DMS53 treated with DMSO at 0.1 percent for 48 hours (cell line): Measurements from ENCODE around the gene ATXN1.
"Not testable (repeated sequence)": the region's sequence is repeated elsewhere in the genome, so short reads cannot be mapped to it uniquely, and the experiment has no call there.

Source experiments
- DNase-seq: peaks from one replicate; lab custom pipeline; 2025; ENCODE audit not compliant: unreplicated experiment; lab: John Stamatoyannopoulos, UW

The ATXN1 gene

DNA sequence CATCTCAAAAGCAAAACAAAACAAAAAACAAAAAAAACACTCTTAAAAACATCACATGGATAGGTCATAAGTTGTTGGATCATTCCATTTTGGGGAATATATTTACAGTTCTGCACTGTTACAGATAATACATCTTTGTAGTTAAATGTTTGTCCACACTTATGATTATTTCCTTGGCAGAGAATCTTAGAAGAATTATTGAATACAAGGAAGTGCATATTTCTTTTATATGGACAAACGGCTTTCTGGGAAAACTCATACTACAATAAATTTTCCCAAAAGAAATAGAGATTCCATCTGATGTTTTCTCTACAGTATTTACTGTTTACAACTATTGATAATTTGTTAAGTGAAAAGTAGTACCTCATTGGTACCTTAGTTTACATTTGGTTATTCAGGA, 489.1 kb downstream of the ATXN1 start:
- no peak for DNase-seq

DNA sequence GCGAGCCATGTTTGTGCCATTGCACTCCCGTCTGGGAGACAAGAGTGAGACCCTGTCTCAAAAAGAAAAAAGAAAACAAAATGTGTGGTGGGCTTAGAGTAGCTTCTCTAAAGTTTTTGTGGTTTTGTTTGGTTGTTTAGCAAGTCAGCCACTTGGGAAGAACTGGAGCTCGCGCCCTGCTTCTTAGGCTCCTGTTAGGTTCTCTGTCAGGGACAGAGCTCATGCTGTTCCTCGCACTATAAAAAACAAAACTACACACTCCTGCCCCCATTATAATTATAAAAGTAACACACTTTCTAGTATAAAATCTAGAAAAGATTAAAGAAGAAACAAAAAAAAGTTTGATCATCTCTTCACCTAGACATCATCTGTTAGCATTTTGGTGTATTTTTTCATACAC, 489.8 kb downstream of the ATXN1 start:
- DNase-seq = no peak

DNA sequence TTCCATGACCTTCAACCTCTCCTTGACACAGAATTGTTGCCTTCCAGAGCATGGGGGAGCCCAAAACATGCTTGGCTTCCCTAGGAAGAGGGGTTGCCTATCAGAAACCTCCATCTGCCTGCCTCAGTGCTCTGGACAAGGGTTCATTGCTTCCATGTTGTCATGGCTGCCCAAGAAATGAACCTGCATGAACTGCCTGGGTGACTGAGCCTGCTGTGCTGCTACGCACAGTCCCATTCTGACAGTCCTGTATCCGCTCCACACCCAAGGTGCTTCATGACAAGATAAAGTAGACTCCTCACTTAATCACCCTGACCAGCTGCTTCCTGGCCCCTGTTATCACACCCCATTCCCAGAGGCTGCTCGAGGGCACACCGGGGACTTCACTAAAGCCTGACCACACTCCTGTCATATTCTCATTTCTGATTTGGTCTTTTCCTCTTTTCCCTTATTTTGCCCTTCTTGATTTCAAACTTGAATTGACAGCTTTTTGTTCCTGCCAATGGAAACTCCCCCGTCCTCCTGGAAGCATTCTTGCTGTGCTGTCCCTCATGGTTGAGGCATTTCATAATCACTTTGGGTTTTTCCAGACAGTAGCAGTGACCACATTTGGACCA, 491.0 kb downstream of the ATXN1 start:
- DNase-seq = no peak

DNA sequence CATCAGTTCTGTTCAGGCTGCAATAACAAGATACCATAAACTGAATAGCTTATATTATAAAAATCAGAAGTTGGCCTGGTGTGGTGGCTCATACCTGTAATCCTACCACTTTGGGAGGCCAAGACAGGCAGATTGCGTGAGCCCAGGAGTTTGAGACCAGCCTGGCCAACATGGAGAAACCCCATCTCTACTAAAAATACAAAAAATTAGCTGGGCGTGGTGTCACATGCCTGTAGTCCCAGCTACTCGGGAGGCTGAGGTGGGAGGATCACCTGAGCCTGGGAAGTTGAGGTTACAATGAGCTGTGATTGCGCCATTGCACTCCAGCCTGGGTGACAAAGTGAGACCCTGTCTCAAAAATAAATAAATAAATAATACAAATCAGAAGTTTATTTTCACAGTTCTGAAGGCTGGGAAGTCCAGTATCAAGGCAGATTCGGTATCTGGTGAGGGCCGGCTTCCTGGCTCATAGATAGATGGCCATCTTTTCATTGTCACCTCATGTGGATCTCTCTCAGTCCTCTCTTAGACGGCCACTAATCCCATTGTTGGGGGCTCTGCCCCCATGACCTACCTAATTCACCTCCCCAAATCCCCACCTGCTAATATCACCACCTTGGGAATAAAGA, 491.7 kb downstream of the ATXN1 start:
- not testable (repeated sequence) for DNase-seq

DNA sequence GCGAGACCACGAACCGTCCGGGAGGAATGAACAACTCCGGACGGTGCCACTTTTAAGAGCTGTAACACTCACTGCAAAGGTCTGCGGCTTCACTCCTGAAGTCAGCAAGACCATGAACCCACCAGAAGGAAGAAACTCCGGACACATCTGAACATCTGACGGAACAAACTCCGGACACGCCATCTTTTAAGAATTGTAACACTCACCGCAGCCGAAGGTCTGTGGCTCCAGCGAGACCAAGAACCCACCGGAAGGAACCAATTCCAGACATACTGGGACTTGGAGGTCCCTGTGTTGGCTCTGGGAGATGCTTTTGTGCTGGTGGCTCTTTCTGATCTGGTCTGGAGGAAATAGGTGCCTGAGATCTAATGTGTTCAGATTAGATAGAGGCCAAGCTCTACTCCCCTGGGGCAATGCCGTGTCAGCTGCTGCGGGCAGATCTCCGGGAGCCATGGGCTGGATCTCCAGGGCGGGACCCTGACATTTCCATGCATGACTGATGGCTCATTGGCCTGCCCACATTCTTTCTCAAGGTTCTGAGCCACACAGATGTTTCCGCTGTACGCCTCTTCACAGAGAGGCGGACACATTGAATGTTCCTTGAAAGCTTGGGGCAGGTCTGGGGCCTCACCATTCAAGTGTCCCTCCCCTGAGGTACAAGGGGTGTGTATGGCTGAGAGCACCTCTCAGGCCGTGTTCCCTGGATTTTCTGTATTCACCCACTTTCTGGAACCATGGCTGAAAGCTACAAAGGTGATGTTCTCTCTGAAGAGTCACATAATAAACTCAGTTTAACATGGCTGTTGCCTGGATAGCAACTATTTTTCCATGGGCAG, 493.6 kb downstream of the ATXN1 start:
- no peak for DNase-seq

DNA sequence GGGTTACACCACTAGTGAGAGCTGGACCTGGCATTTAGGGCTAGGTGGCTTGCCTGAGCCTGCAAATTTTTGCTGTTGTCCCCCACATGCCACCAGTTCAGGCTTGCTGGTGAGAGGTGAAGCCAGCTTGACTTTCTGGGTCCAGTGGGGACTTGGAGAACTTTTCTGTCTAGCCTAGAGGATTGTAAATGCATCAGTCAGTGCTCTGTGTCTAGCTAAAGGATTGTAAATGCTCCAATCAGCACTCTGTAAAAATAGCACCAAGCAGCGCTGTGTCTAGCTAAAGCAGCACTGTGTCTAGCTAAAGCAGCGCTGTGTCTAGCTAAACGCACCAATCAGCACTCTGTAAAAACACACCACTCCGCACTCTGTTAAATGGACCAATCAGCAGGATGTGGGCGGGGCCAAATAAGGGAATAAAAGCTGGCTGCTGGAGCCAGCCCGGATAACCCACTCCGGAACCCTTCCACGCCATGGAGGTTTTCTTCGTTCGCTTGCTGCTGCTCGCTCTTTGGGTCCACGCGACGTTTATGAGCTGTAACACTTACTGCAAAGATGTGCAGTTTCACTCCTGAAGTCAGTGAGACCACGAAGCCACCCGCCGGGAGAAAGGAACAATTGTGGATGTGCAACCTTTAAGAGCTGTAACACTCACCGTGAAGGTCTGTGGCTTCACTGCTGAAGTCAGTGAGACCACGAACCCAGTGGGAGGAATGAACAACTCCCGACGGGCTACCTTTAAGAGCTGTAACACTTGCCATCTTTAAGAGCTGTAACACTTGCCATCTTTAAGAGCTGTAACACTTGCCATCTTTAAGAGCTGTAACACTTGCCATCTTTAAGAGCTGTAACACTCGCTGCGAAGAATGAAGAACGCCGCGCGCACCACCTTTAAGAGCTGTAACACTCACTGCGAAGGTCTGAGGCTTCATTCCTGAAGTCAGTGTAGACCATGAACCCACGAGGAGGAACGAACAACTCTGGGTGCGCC, 495.6 kb downstream of the ATXN1 start:
- no peak for DNase-seq

DNA sequence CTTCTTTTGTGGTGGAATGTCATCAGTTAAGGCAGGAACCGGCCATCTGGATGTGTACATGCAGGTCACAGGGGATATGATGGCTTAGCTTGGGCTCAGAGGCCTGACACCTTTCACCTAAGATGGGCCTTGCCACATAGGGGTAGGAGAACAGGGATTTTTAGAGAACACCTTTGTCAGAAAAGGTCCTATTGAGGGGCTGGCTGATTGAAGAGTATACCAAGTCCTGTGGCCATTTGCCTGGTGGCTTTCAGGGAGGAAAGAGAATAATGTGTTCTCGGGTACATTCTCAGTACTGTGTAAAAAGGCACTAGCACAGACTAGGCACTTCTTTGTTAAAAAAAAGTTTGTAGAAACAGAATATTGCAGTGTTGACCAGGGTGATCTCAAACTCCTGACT, 496.5 kb downstream of the ATXN1 start:
- no peak for DNase-seq

DNA sequence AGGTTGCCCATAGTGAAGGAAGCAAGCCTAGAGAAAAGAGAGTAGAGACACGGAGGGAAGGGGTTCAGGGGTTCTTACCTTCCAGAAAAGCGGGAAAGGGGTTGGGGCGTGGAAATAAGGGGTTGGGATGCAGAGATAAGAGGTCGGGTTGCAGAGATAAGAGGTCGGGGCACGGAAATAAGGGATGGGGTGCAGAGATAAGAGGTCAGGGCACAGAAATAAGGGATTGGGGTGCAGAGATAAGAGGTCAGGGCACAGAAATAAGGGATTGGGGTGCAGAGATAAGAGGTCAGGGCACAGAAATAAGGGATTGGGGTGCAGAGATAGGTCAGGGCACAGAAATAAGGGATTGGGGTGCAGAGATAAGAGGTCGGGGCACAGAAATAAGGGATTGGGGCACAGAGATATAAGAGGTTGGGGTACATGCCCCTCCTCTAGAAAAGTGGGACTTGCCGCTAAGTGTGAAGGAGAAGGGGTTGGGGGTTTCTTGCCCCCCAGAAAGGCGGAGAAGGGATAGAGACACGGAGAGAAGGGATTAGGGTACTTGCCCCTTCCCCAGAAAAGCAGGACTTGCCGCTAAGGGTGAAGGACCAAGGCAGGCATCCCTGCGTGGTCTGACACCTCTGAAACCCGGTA, 497.7 kb downstream of the ATXN1 start:
- not testable (repeated sequence) for DNase-seq

DNA sequence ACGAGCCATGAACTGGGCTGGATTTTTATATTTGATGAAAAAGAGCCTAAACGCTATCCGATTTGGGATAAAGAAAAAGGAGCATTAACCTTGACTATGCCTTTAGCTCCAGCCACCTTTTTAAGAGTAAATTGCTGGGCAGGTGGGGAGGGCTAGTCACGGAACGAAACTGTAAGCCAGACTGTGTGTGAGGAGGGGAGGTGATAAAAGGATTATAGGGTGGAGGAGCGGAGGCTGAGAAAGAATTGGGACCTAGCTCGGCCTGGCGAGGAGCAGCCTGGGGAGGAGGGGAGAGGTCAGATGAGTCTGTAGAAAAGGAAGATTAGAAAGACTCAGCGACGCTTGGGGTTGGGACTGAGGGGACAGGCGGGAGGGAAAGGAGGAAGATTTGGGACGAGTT, 498.5 kb downstream of the ATXN1 start:
- not testable (repeated sequence) for DNase-seq

DNA sequence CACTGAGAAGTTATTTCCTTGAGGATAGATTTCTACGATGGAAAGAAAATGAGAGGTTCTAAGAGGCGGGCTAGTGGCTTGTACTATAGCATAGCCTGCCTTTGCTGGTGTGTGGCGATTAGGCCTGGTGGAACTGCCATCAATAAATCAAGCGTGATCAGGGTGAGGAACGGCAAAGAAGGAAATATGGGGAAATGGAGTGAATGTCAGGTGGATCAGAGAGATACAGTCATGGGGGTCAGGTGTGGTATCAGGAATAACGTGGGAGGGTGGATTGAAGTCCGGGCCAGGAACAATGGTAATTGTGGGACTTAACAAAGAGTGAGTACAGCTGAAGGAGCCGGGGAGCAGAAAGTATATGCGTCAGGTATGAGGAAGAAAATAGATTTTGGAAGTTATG, 500.7 kb downstream of the ATXN1 start:
- not testable (repeated sequence) for DNase-seq

DNA sequence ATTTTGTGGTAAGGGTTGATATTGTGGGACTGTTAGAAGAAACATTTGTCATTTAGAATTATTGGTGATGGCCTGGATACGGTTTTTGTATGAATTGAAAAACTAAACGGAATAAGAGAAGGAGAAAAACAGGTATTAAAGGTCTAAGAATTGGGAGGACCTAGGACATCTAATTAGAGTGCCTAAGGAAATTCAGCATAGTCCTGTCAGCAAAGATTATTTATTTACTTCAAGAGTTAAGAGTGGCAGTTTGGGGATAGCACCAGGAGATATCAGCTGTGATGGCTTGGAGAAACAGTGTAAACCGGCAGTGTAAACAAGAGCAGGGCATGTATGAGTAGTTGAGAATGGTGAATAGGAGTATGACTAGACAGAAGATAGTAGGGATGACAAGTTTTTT, 501.7 kb downstream of the ATXN1 start:
- not testable (repeated sequence) for DNase-seq

DNA sequence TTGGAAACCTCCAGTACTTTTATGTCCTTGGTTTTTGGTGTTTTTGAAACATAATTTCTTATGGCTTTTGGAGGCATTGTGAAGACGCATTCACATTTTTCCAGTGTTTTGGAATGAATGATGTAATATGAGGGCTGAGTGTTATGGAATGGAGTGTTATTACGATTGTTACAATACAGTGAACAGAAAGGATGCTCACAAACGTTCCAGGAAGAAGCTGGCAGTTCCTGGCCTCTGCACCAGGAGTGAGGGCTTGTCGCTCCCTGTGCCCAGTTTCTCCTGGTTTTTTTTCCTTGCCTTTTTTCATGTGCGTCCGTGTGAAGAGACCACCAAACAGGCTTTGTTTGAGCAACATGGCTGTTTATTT, 502.6 kb downstream of the ATXN1 start:
- no peak for DNase-seq

DNA sequence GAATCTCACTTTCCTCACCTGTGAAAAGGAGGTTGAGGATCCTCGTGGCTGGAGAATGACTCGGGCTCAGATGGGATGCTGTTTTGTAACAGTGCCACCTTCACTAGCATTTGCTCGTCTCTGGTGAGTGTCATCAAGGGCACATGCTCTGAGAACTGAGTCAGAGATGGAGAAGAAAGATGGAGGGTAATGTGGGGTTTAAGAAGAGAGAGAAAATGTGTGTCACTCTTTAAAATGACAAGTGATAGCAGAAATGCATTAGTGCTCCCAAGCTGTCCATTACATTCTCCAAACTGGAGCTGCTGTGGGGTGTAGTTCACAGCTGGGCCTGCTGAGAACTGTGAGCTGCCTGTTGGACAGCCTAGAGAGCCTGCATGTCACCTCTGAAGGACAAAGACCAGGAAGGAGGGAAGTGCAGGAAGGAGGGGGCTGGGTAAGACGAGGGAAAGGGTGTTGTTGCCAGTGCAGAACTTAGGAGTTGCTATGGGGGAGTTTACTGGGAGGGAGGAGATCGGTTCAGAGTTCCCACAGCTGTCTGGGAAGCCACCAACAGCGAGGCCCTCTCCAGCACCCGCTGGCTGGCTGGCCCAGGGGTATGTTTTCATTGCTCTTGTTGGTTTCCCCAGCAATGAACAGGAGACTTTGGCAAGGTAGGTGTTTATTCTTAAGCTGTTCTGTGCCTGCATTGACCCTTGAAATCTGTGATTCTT, 503.1 kb downstream of the ATXN1 start:
- DNase-seq = peak; percentile 15

DNA sequence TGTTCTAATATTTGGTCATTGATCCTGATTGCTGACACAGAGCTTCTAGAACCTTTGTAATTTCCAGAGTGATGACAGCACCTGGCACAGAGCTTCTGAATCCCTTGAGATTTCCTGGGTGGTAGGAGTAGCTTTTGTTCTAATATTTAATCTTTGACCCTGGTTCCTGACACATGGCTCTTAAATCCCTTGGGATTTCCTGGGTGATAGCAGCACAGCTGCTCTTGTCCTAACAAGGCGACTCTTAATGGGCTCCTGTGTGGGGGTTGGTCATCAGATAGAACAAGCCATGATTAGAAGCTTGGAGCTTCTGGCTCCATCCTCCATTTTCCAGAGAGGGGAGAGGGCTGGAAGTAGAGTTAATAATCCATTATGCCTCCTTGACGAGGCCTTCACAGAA, 504.5 kb downstream of the ATXN1 start:
- DNase-seq = peak; percentile 81

DNA sequence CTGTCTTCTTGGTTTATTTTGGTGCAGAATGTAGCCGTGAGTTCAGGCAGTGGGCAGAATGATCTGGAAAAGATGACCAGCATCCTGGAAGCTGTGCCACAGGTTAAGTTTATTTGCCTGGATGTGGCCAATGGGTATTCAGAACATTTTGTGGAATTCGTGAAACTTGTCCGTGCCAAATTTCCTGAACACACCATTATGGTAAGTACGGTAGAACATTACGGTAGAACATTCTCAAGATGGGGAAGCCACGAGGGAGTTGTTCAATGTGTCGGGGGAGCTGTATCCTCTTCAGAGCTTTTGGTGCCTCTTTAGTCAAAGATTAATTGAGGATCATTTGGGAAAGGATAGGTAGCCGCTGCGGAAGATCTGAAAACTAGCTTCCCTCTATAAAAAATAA, 506.7 kb downstream of the ATXN1 start:
- DNase-seq = no peak

DNA sequence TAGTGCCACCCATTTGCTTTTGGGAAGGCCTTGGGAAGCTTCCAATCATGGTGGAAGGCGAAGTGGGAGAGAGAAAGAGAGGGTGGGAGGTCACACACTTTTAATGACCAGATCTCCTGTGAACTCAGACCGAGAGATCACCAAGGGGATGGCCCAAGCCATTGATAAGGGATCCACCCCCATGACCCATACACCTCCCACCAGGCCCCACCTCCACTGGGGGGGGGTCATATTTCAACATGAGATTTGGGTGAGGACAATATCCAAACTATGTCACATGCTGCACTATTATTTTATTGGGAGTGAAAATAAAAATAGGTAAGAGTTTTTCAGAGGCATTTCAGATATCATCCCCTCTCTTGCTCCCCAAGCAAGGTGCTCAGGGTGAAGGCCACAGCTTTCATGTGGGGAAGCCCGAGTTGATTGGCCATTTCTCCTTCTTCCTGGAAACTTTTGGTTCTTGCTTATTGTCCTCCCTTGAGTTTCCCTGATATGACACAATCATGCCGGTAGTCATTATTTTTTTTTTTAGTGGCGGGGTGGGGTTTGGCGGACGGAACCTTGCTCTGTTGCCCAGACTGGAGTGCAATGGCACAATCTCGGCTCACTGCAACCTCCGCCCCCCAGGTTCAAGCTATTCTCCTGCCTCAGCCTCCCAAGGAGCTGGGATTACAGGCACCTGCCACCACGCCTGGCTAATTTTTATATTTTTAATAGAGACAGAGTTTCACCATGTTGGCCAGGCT, 507.7 kb downstream of the ATXN1 start:
- no peak for DNase-seq

DNA sequence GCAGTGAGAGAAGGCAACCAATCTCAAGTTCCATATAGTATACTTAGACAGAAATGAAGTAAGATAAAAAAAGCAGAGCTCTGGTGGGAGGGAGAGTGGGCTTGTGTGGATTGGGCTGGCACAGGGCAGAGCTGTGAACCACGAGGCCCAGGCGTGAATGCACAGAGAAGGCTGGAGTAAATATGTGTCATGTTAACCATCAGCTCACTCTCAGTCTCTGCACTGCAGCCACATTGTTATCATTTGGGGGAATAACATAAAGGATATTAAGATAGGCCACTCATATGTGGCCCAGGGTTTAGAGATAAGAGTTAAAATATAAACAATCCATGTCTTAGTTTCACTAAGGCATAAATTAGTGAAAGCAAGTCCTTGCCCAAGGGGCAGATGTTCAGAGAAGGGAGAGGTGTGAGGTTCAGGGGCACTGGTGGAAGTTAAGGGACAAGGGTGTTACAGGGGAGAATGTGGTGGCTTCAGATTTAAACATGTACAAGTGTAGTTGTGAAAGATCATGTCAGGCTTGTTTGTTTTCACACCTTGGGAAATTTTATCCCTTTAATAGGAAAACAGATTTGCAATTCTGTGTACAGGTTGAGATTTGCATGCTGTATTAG, 508.5 kb downstream of the ATXN1 start:
- no peak for DNase-seq

DNA sequence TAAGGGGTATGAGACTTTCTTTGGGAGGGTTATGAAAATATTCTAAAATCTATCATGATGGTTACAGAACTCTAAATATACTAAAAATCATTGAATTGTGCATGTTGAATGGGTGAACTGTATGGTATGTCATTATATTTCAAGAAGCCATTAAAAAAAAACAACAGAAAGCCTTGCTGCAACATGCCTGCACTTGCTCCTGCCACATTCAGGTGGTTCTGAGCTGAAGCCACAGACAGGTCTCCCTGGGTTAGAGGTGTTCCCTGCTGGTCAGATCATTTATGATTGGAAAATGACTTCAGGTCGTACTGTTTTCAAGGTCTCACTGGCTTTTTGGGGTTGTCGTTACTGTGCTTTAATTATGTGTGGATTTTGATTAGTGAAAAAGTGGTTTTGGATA, 509.6 kb downstream of the ATXN1 start:
- DNase-seq = no peak

DNA sequence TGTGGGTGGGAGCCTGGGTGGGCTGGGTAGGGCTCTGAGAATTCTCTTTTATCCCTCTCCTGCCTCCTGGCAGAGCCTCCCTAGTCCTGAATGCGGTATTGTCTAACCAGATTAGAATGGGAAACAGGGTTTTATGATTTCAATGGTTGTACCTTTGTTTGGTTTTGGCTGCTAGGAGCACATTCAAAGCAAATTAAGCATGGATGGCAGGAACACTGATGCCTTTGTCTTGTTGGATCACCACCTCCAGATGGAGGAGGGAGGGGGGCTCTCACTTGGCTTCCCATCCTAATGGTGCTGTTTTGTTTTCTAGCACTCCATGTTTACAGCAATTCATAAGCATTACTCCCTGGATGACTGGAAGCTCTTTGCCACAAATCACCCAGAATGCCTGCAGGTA, 511.3 kb downstream of the ATXN1 start:
- no peak for DNase-seq
